Measurements from ENCODE around the gene WWOX. TPM values are rescaled to one million over a fixed set of nuclear protein-coding genes. Genes with fewer than 3 reads are reported as not detected.

The WWOX gene
- total and polyA plus RNA-seq, 2 of the 8 experiments (the other 6 are each of a cell fraction or from before 2014, with no cell fraction given) = 5.4 to 16.7 TPM

GRCh38 chr16:79130616-79131015 lies 1031.2 kb downstream of the WWOX start:
- Histone ChIP-seq H3K4ac (replicated peaks; ENCODE audit: insufficient read length, low read depth, low read length) (no peak overlapping the region), H2AFZ (ENCODE audit: low read length) (no peak overlapping the region), H3K4me3 (ENCODE audit: extremely low read depth in 1 of 4, insufficient read depth in 2 of 4, low read depth in 3 of 4, low read length in 4 of 4) (no peak overlapping the region), H2BK15ac (ENCODE audit: low read length) (no peak overlapping the region), H2BK5ac (ENCODE audit: low read depth, low read length) (no peak overlapping the region), H3K79me2 (ENCODE audit: control insufficient read depth in 1 of 2, insufficient read depth in 2 of 2, low read length in 2 of 2) (no peaks in the 10 kb centered on the region), H3K56ac (replicated peaks; ENCODE audit: insufficient read length, low read depth, low read length) (no peak overlapping the region), H3K27ac (ENCODE audit: low read depth, low read length) (no peak overlapping the region), H3K9ac (replicated peaks in 1 of 4; ENCODE audit: extremely low read depth in 1 of 4, low read depth in 3 of 4, low read length in 3 of 4) (no peak overlapping the region), H3K23me2 (ENCODE audit: low read depth, low read length) (no peaks in the 10 kb centered on the region), H3K4me2 (ENCODE audit: insufficient read depth in 1 of 2, low read depth in 2 of 2, low read length in 2 of 2) (no peak overlapping the region), H4K8ac (ENCODE audit: extremely low read depth, insufficient read depth, low read length) (no peak overlapping the region), H3K9me3 (ENCODE audit: insufficient read depth in 2 of 2, low read depth in 1 of 2, low read length in 1 of 2) (no peaks in the 10 kb centered on the region), H3K18ac (ENCODE audit: extremely low read depth, low read length) (no peak overlapping the region), H3K27me3 (replicated peaks in 1 of 4; ENCODE audit: control insufficient read depth in 3 of 4, extremely low read depth in 1 of 4, insufficient read depth in 3 of 4, low read length in 3 of 4) (no peaks in the 10 kb centered on the region), H3K23ac (ENCODE audit: insufficient read length) (no peak overlapping the region), H4K91ac (replicated peaks; ENCODE audit: insufficient read length, low read length) (no peak overlapping the region), H4K5ac (ENCODE audit: insufficient read length, low read depth, low read length) (no peak overlapping the region), H2AK5ac (ENCODE audit: low read depth, low read length) (no peak overlapping the region), H2BK20ac (ENCODE audit: low read length) (no peak overlapping the region), H3K36me3 (ENCODE audit: control insufficient read depth in 2 of 4, insufficient read depth in 4 of 4, low read length in 3 of 4) (no peaks in the 10 kb centered on the region), H2BK120ac (replicated peaks; ENCODE audit: low read depth, low read length) (no peak overlapping the region), H3K4me1 (replicated peaks in 1 of 4; ENCODE audit: control insufficient read depth in 3 of 4, insufficient read depth in 4 of 4, low read length in 3 of 4) (no peaks in the 10 kb centered on the region; a peak in 1 of 7 replicates), H4K20me1 (replicated peaks in 1 of 2; ENCODE audit: control insufficient read depth in 1 of 2, insufficient read depth in 2 of 2, low read length in 2 of 2) (no peaks in the 10 kb centered on the region), H2BK12ac (ENCODE audit: low read depth, low read length) (no peak overlapping the region), H3K14ac (ENCODE audit: insufficient read length) (no peak overlapping the region), H3K79me1 (ENCODE audit: low read depth, low read length) (no peaks in the 10 kb centered on the region)
- WGBS, 2 experiments (ENCODE audit: extremely low coverage in 1 of 2, insufficient coverage in 1 of 2, insufficient read length in 1 of 2, insufficient replicate concordance in 2 of 2, low coverage in 1 of 2, low lambda C conversion rate in 2 of 2, missing lambda C conversion rate in 1 of 2) = 98% methylated on average over 7 of the region's 7 CpGs; no CpG with 5 or more reads in 1 of the 2 experiments
- no peak for DNase-seq (ENCODE audit: low read depth in 1 of 2, low spot score in 2 of 2)
- CTCF ChIA-PET (ENCODE audit: partially characterized antibody) = interaction anchor here (0.7 kb wide), 1 partner anchor 9 kb away, joined by 3 read pairs; no protein-coding TSS in a partner anchor
- no peak for FAIRE-seq
- POLR2A ChIA-PET (ENCODE audit: partially characterized antibody) = no interaction called here
- no peak for TF ChIP-seq HDAC2 (IDR thresholded peaks at IDR 0.05; ENCODE audit: borderline replicate concordance in 1 of 2, low read depth in 2 of 2, low read length in 2 of 2)
- TF ChIP-seq GTF2F1 (IDR thresholded peaks at IDR 0.05; ENCODE audit: borderline replicate concordance, low read depth, low read length) = no peak
- no peak for TF ChIP-seq SIX5 (IDR thresholded peaks at IDR 0.05; ENCODE audit: low read depth, low read length)
- no peak for TF ChIP-seq CBX5 (IDR thresholded peaks at IDR 0.05; ENCODE audit: low read depth, low read length)
- TF ChIP-seq RAD21 (IDR thresholded peaks at IDR 0.05 in 1 of 2, conservative IDR thresholded peaks at IDR 0.05 in 1 of 2; ENCODE audit: low read depth in 2 of 2, low read length in 2 of 2) = no peak

All from H1 (cell line).